Retinal pigment epithelial cell (primary cell): ENCODE measurements around the gene NOTCH3.

Experiments
- DNase-seq: peaks from one replicate; pipeline ENCODE4 v3.0.0-alpha.2; 2010; ENCODE audit warnings: low read depth
- H3K4me3 ChIP-seq: 2 replicates; pipeline ENCODE4 v1.5.1; 2011; ENCODE audit warnings: mild to moderate bottlenecking, low read length, control low read depth, moderate library complexity
- TF ChIP-seq, protein P1 (sequence below): conservative IDR thresholded peaks from 2 replicates; pipeline ENCODE4 v1.5.1; 2011; ENCODE audit warnings: low read depth, low read length, control low read depth, inconsistent platforms

The NOTCH3 gene

DNA sequence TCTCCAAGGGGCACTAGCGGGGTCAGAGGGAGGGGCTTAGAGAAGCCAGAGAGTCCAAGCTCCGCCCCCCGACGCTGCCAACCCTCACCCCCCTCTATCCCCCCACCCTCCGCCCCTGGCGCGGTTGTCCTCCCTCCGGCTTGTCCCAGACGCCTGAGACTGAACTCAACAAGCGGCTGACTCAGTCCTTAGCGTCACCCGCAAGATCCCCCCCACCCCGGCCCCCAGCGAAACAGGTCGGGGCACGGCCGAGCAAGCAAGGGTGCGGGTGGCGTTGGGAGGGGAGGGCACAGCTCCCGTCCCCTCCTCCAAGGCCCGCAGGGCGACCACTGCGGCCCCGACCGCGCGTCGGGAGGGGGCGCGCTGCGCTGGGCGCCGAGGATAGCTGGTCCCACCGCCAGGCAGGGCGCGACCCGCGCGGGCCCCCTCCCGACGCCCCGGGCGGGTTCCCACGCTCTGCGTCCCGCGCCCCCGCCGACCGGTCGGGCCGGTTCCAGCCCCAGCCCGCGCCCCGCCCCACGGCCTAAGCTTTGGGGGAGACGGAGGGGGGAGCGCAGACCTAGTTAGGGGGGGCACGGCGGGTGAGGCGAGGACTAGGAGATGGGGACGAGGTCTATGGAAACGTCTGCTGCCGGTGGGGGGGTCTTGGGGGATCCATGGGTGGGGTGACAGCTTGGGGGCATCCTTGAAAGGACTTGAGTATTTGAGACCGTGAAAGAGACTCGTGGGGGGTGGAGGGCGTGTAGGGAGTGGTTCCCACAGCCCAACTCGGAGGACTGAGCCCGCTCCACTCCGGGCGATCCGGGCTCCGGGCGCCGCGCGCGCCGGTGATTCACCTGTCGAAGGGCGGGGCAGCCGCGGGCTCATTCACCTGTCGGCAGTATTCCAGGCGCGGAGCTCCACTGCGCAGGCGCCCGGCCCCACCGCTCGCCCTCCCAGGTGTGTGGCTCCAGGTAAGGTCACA, 5.1 kb downstream of the NOTCH3 start:
- TF ChIP-seq, protein P1, sequence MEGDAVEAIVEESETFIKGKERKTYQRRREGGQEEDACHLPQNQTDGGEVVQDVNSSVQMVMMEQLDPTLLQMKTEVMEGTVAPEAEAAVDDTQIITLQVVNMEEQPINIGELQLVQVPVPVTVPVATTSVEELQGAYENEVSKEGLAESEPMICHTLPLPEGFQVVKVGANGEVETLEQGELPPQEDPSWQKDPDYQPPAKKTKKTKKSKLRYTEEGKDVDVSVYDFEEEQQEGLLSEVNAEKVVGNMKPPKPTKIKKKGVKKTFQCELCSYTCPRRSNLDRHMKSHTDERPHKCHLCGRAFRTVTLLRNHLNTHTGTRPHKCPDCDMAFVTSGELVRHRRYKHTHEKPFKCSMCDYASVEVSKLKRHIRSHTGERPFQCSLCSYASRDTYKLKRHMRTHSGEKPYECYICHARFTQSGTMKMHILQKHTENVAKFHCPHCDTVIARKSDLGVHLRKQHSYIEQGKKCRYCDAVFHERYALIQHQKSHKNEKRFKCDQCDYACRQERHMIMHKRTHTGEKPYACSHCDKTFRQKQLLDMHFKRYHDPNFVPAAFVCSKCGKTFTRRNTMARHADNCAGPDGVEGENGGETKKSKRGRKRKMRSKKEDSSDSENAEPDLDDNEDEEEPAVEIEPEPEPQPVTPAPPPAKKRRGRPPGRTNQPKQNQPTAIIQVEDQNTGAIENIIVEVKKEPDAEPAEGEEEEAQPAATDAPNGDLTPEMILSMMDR, result peak; percentile 31
- H3K4me3 ChIP-seq, result peak overlapping the region; percentile 41

DNA sequence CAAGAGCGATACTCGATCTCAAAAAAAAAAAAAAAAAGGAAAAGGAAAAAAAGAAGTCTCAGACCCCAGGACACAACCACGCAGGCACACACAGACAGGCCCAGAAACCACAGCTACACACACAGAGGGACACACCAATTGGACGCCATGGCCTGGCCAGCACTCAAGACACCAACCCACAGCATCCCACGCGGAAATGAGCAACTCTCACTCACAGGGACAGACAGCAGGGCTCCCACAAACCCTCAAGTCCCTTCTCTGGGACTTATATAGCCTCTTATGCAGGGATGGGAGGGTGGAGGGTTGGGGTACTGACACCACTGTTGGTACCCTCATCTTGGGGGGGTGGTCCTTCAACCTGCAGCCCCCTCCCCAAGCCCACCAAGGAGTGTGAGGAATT, 5.9 kb downstream of the NOTCH3 start:
- no peak for DNase-seq
- TF ChIP-seq, protein P1, result no peak
- peak overlapping the region; percentile 41 for H3K4me3 ChIP-seq

More for the DNA sequence above, 5.1 kb downstream of the NOTCH3 start:
- DNase-seq, result peak; percentile 16

DNA sequence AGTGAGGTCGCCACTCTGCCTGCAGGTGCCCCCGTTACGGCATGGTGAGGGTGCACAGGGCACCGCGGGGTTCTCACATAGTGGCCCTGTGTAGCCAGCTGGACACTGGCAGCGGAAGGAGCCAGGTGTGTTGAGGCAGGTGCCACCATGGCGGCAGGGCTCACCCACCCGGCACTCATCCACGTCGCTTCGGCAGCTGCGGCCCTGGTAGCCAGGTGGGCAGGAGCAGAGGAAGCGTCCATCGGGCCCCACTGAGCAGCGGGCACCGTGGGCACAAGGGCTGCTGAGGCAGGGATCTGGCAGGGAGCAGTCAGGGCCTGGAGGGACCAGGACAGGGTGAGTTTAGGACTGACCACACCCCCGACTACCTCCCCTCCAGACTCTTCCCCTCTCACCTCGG, 8.8 kb downstream of the NOTCH3 start:
- no peak overlapping the region for H3K4me3 ChIP-seq
- no peak for DNase-seq
- TF ChIP-seq, protein P1, result no peak

DNA sequence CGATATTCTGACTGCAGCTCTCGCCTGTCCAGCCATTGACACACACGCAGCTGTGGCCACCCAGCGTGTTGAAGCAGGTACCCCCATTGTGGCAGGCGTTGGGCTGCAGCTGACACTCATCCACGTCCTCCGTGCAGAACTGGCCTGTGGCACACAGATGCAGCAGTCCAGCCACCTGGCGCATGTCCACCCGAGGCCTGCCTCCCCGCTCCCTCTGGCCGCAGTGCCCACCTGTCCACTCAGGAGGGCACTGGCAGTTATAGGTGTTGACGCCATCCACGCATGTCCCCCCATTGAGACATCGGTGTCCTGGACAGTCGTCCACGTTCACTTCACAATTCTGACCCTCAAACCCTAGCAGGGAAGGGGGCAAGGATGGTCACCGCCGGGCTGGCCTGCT, 9.3 kb downstream of the NOTCH3 start:
- TF ChIP-seq, protein P1, result no peak
- no peak for DNase-seq
- no peak overlapping the region for H3K4me3 ChIP-seq

DNA sequence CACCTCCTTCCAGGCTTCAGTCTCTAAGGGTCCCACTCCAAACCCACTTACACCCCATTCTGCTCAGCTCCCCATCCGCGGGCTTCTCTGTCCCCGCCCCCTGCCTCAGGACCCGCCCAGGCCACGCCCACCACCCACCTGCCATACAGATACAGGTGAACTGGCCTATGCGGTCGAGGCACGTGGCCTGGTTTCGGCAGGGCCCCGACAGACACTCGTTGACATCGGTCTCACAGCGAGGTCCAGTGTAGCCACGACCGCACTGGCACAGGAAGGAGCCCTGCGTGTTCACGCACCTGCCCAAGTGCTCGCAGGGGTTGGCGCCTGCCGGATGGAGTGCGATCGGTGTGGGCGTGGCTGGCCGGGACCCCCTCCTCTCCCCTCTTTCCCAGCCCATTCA, 11.9 kb downstream of the NOTCH3 start:
- TF ChIP-seq, protein P1, result no peak
- DNase-seq, result no peak
- no peak overlapping the region for H3K4me3 ChIP-seq

DNA sequence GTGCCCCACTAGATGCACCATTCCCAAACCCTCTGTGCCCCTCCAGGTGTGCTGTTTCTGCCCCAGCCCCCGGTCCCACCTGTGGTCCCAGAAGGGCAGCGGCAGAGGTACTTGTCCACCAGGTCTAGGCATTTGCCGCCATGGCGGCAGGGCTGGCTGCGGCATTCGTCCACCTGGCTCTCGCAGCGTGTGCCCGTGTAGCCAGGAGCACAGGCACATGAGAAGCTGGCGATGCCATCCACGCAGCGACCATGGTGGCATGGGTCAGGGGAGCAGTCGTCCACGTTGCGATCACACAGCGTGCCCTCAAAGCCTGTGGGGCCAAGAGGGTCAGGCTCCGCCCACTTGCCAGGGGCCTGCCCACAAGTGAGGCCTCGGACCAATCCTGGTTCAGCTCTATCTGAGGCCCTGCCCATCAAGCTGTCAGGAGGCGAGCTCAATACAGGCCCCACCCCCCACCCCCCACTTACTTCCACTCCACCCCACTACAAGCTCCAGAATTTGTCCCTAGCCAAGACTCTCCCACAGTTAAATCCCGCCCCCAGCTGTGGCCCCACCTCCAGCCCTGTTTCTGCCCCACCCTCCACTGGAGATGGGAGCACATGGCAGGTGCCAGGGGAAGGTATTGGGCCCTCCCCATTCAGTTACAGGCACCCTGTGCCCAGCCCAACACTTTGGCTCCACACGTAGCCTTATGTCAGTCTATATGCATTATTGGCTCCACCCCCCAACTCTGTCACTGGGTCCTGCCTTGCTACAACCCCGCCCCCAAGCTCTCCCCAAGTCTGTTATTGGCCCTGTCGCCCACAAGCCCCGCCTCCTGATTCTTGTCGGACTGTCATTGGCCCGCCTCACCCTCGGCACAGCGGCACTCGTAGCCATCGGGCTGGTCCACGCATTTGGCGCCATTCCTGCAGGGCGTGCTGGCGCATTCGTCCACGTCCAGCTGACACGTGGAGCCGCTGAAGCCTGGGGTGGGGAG, 13.5 kb downstream of the NOTCH3 start:
- TF ChIP-seq, protein P1, result no peak
- no peak for DNase-seq
- no peak overlapping the region for H3K4me3 ChIP-seq
